Stimulated activated naive CD8-positive, alpha-beta T cell treated with anti-CD3 and anti-CD28 coated beads, Interleukin-15, Interleukin-2, amounts not matched to agents 100 ng/mL and 50 ng/mL, for 24 hours (primary cell): ENCODE data around the gene COQ7.
A peak's percentile ranks its signal among the peaks of the same experiment; 100 is the strongest.

Experiments
- H3K27ac Mint-ChIP-seq: one replicate; pipeline ENCODE4 v1.8.0; 2021; ENCODE audit warnings: mild to moderate bottlenecking, mixed read lengths
- H3K27me3 Mint-ChIP-seq: one replicate; pipeline ENCODE4 v1.8.0; 2021; ENCODE audit warnings: mixed read lengths
- H3K36me3 Mint-ChIP-seq: one replicate; pipeline ENCODE4 v1.8.0; 2021; ENCODE audit warnings: low read depth, mixed read lengths
- H3K4me1 Mint-ChIP-seq: one replicate; pipeline ENCODE4 v1.8.0; 2021; ENCODE audit warnings: low read depth, mixed read lengths
- H3K4me3 Mint-ChIP-seq: one replicate; pipeline ENCODE4 v1.8.0; 2021; ENCODE audit warnings: mild to moderate bottlenecking, mixed read lengths
- H3K9me3 Mint-ChIP-seq: one replicate; pipeline ENCODE4 v1.8.0; 2021; ENCODE audit warnings: mixed read lengths

The COQ7 gene

GRCh38 chr16:19094542-19095365 lies 27.3 kb downstream of the COQ7 start:
- H3K27me3 Mint-ChIP-seq, result peaks cover 18% of the 10 kb centered on the region
- peaks cover 30% of the 10 kb centered on the region for H3K9me3 Mint-ChIP-seq
- no peaks in the 10 kb centered on the region for H3K36me3 Mint-ChIP-seq
- peaks cover 15% of the 10 kb centered on the region for H3K4me1 Mint-ChIP-seq
- no peak overlapping the region for H3K4me3 Mint-ChIP-seq
- no peak overlapping the region for H3K27ac Mint-ChIP-seq

GRCh38 chr16:19095654-19096053 lies 28.2 kb downstream of the COQ7 start:
- H3K9me3 Mint-ChIP-seq, result peaks cover 29% of the 10 kb centered on the region
- peaks cover 18% of the 10 kb centered on the region for H3K27me3 Mint-ChIP-seq
- H3K27ac Mint-ChIP-seq, result no peak overlapping the region
- H3K36me3 Mint-ChIP-seq, result no peaks in the 10 kb centered on the region
- H3K4me1 Mint-ChIP-seq, result peaks cover 15% of the 10 kb centered on the region
- H3K4me3 Mint-ChIP-seq, result no peak overlapping the region

- Mint-ChIP-seq H3K4me1 (peaks cover 15% of the 10 kb centered on the region), H3K4me3 (no peak overlapping the region), H3K9me3 (peaks cover 14% of the 10 kb centered on the region), H3K36me3 (no peaks in the 10 kb centered on the region), H3K27ac (no peak overlapping the region), H3K27me3 (peaks cover 18% of the 10 kb centered on the region)
Observed at GRCh38 chr16:19098173-19098572, 30.8 kb downstream of the COQ7 start.

- H3K27ac Mint-ChIP-seq, result no peak overlapping the region
- H3K36me3 Mint-ChIP-seq, result no peaks in the 10 kb centered on the region
- H3K27me3 Mint-ChIP-seq, result peaks cover 14% of the 10 kb centered on the region
- H3K4me1 Mint-ChIP-seq, result no peaks in the 10 kb centered on the region
- H3K4me3 Mint-ChIP-seq, result no peak overlapping the region
- peaks cover 6% of the 10 kb centered on the region for H3K9me3 Mint-ChIP-seq
Observed at GRCh38 chr16:19102187-19102872, 34.9 kb downstream of the COQ7 start.

- Mint-ChIP-seq H3K36me3 (no peaks in the 10 kb centered on the region), H3K27me3 (peaks cover 8% of the 10 kb centered on the region), H3K4me3 (no peak overlapping the region), H3K4me1 (peaks cover 16% of the 10 kb centered on the region), H3K9me3 (no peaks in the 10 kb centered on the region), H3K27ac (no peak overlapping the region)
Observed at GRCh38 chr16:19104607-19105006, 37.2 kb downstream of the COQ7 start.

- H3K9me3 Mint-ChIP-seq, result no peaks in the 10 kb centered on the region
- peaks cover 16% of the 10 kb centered on the region for H3K4me1 Mint-ChIP-seq
- no peak overlapping the region for H3K27ac Mint-ChIP-seq
- no peaks in the 10 kb centered on the region for H3K36me3 Mint-ChIP-seq
- H3K4me3 Mint-ChIP-seq, result no peak overlapping the region
- H3K27me3 Mint-ChIP-seq, result peaks cover 8% of the 10 kb centered on the region
Observed at GRCh38 chr16:19105131-19105530, 37.7 kb downstream of the COQ7 start.

GRCh38 chr16:19105891-19106624 lies 38.6 kb downstream of the COQ7 start:
- Mint-ChIP-seq H3K36me3 (no peaks in the 10 kb centered on the region), H3K4me3 (no peak overlapping the region), H3K27me3 (peaks cover 8% of the 10 kb centered on the region), H3K4me1 (peaks cover 16% of the 10 kb centered on the region), H3K27ac (no peak overlapping the region), H3K9me3 (no peaks in the 10 kb centered on the region)

- H3K27ac Mint-ChIP-seq, result no peak overlapping the region
- no peak overlapping the region for H3K4me3 Mint-ChIP-seq
Observed at GRCh38 chr16:19106625-19107020, 39.2 kb downstream of the COQ7 start.

GRCh38 chr16:19108409-19109287 lies 41.2 kb downstream of the COQ7 start:
- no peaks in the 10 kb centered on the region for H3K9me3 Mint-ChIP-seq
- H3K27ac Mint-ChIP-seq, result no peak overlapping the region
- peaks cover 23% of the 10 kb centered on the region for H3K27me3 Mint-ChIP-seq
- peaks cover 21% of the 10 kb centered on the region for H3K4me1 Mint-ChIP-seq
- no peaks in the 10 kb centered on the region for H3K36me3 Mint-ChIP-seq
- H3K4me3 Mint-ChIP-seq, result no peak overlapping the region

More at GRCh38 chr16:19106625-19107020, 39.2 kb downstream of the COQ7 start:
- Mint-ChIP-seq H3K36me3 (no peaks in the 10 kb centered on the region), H3K9me3 (no peaks in the 10 kb centered on the region), H3K4me1 (peaks cover 16% of the 10 kb centered on the region), H3K27me3 (peaks cover 8% of the 10 kb centered on the region)

GRCh38 chr16:19109288-19109664 lies 41.9 kb downstream of the COQ7 start:
- H3K9me3 Mint-ChIP-seq, result no peaks in the 10 kb centered on the region
- H3K4me1 Mint-ChIP-seq, result peaks cover 21% of the 10 kb centered on the region
- no peaks in the 10 kb centered on the region for H3K36me3 Mint-ChIP-seq
- no peak overlapping the region for H3K4me3 Mint-ChIP-seq
- no peak overlapping the region for H3K27ac Mint-ChIP-seq
- H3K27me3 Mint-ChIP-seq, result peaks cover 23% of the 10 kb centered on the region

GRCh38 chr16:19110537-19111360 lies 43.3 kb downstream of the COQ7 start:
- H3K4me3 Mint-ChIP-seq, result no peak overlapping the region
- peaks cover 25% of the 10 kb centered on the region for H3K4me1 Mint-ChIP-seq
- no peak overlapping the region for H3K27ac Mint-ChIP-seq
- H3K9me3 Mint-ChIP-seq, result no peaks in the 10 kb centered on the region
- no peaks in the 10 kb centered on the region for H3K36me3 Mint-ChIP-seq
- peaks cover 27% of the 10 kb centered on the region for H3K27me3 Mint-ChIP-seq

GRCh38 chr16:19112099-19112407 lies 44.6 kb downstream of the COQ7 start:
- Mint-ChIP-seq H3K27me3 (peaks cover 22% of the 10 kb centered on the region), H3K9me3 (no peaks in the 10 kb centered on the region), H3K4me3 (no peak overlapping the region), H3K36me3 (no peaks in the 10 kb centered on the region), H3K4me1 (peaks cover 33% of the 10 kb centered on the region), H3K27ac (no peak overlapping the region)

GRCh38 chr16:19113577-19114358 lies 46.4 kb downstream of the COQ7 start, which contains the start of gene ITPRIPL2:
ITPRIPL2 (plus strand) TSS chr16:19113964; CDS start chr16:19114462, 498 bp downstream.
- H3K27ac Mint-ChIP-seq, result peak within 1 kb of the TSS; percentile 58

More at GRCh38 chr16:19113577-19114358, 46.4 kb downstream of the COQ7 start, which contains the start of gene ITPRIPL2:
- peaks cover 22% of the 10 kb centered on the region for H3K27me3 Mint-ChIP-seq
- H3K9me3 Mint-ChIP-seq, result no peaks in the 10 kb centered on the region
- H3K36me3 Mint-ChIP-seq, result no peaks in the 10 kb centered on the region
- H3K4me3 Mint-ChIP-seq, result peak within 1 kb of the TSS; percentile 71
- H3K4me1 Mint-ChIP-seq, result peaks cover 39% of the 10 kb centered on the region
